ENCODE results near the gene TSPOAP1. TPM values are rescaled to one million over a fixed set of nuclear protein-coding genes. Genes with fewer than 3 reads are reported as not detected.
"Not testable (repeated sequence)": the region's sequence is repeated elsewhere in the genome, so short reads cannot be mapped to it uniquely, and the experiment has no call there.

TSPOAP1 gene
- total RNA-seq, 4 donors from 2014 or later: 2.9 to 16.0 (median 3.3) TPM

DNA sequence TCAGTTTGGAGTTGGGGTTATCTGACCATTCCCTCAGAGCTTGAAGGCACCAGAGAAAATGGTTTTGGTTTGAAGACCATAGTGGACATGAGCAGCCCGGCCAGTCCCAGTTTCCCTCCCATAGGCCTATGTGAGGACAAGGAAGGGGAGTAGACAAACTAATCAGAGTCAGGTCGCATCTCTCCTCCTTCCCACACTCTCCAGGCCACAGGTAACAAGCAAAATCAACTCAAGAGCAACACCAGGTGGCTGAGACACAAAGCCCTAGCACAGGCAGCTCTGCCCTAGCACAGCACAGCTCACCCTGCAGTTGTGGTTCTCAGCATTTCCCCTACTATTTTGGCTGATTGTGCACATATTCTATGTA is 16.2 kb upstream of the TSPOAP1 start:
- no peak for DNase-seq
- intact Hi-C loops (cut with DNase I): no loop called here
- no peaks in the 10 kb centered on the region for H3K9me3 ChIP-seq
- peak overlapping the region in 2 of 4 donors; percentile 7 for H3K4me3 ChIP-seq
- H3K4me1 ChIP-seq: peaks cover 0 to 23% (median 0%) of the 10 kb centered on the region in 3 donors
- peaks cover 36 to 76% (median 43%) of the 10 kb centered on the region in 3 donors for H3K36me3 ChIP-seq
- H3K27ac ChIP-seq: peak overlapping the region in 2 of 4 donors; percentile 49 to 56
- TF ChIP-seq, protein P1, sequence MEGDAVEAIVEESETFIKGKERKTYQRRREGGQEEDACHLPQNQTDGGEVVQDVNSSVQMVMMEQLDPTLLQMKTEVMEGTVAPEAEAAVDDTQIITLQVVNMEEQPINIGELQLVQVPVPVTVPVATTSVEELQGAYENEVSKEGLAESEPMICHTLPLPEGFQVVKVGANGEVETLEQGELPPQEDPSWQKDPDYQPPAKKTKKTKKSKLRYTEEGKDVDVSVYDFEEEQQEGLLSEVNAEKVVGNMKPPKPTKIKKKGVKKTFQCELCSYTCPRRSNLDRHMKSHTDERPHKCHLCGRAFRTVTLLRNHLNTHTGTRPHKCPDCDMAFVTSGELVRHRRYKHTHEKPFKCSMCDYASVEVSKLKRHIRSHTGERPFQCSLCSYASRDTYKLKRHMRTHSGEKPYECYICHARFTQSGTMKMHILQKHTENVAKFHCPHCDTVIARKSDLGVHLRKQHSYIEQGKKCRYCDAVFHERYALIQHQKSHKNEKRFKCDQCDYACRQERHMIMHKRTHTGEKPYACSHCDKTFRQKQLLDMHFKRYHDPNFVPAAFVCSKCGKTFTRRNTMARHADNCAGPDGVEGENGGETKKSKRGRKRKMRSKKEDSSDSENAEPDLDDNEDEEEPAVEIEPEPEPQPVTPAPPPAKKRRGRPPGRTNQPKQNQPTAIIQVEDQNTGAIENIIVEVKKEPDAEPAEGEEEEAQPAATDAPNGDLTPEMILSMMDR (IDR thresholded peaks at IDR 0.05): peak in 1 of 6 experiments; percentile 34
- TF ChIP-seq POLR2A (IDR thresholded peaks at IDR 0.05): no peak
- 50 to 54% methylated on average over 2 of the region's 2 CpGs for WGBS, 2 donors
- no peaks in the 10 kb centered on the region for H3K27me3 ChIP-seq

DNA sequence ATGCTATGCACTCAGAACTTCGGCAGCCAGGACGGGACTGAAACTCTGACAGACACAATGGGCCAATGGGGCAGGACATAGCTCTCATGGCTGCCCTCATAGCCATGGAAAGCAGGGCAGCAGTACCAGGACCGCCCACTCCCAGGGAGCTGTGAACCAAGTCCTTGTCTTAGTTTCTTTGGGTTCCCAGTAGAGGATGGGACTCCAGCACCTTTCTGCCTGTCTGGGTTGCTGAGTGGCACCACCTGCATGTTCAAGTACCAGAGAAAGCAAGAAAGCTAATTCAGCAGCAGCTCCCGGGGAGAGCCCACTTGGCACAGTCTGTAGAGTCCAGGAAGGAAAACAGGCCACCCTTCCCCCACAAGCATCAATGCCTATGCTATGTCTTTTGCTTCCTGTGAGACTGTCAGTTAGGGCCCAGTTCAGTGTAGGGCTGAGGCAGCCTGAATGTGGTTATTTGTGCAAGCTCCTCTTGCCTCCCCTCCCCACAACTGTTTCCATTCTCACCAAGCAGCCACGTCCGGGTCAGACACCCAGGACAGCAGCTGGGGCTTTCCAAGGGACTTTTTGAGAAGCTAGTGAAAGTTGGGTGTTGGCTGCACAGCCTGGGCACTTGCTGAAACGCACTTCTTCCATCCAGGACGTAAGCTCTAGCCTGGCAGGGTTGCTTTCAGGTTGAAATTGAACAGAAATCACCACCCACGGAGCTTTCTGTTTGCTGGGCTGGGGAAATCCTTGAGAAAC is 15.6 kb upstream of the TSPOAP1 start:
- TF ChIP-seq, protein P1 (IDR thresholded peaks at IDR 0.05): no peak
- no peak for TF ChIP-seq POLR2A (IDR thresholded peaks at IDR 0.05)
- intact Hi-C loops (cut with DNase I): no loop called here
- WGBS, 2 donors: 30 to 44% methylated on average over 7 to 8 of the region's 9 CpGs
- Histone ChIP-seq H3K4me3 (peak overlapping the region in 2 of 4 donors; percentile 7), H3K27ac (peak overlapping the region in 2 of 4 donors; percentile 49 to 56), H3K27me3 (no peaks in the 10 kb centered on the region), H3K4me1 (peaks cover 0 to 28% (median 0%) of the 10 kb centered on the region in 3 donors), H3K9me3 (no peaks in the 10 kb centered on the region), H3K36me3 (peaks cover 33 to 70% (median 43%) of the 10 kb centered on the region in 3 donors)
- peak; percentile 49 for DNase-seq

DNA sequence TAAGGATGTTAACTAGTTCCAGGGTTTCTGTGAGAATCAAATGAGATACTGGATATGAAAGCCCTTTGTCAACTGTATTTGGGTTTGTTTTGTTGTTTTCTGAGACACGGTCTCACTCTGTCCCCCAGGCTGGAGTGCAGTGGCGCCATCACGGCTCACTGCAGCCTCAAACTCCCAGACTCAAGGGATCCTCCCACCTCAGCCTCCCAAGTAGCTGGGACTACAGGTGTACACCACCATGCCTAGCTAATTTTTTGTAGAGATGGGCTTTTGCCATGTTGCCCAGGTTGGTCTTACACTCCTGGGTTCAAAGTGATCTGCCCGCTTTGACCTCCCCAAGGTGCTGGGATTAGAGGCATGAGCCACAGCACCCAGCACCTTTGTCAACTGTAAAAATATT is 14.5 kb upstream of the TSPOAP1 start:
- intact Hi-C loops (cut with DNase I): no loop called here
- Histone ChIP-seq H3K9me3 (no peaks in the 10 kb centered on the region), H3K27me3 (peaks cover 0 to under 1% (median 0%) of the 10 kb centered on the region in 4 donors), H3K4me3 (no peak overlapping the region), H3K36me3 (peaks cover 30 to 59% (median 40%) of the 10 kb centered on the region in 3 donors), H3K4me1 (peaks cover 3 to 39% (median 6%) of the 10 kb centered on the region in 3 donors), H3K27ac (peak overlapping the region in 2 of 4 donors; percentile 49 to 56)
- DNase-seq: no peak
- WGBS, 2 donors: 80 to 88% methylated on average over 1 to 4 of the region's 4 CpGs
- TF ChIP-seq, protein P1 (IDR thresholded peaks at IDR 0.05): no peak
- no peak for TF ChIP-seq POLR2A (IDR thresholded peaks at IDR 0.05)

DNA sequence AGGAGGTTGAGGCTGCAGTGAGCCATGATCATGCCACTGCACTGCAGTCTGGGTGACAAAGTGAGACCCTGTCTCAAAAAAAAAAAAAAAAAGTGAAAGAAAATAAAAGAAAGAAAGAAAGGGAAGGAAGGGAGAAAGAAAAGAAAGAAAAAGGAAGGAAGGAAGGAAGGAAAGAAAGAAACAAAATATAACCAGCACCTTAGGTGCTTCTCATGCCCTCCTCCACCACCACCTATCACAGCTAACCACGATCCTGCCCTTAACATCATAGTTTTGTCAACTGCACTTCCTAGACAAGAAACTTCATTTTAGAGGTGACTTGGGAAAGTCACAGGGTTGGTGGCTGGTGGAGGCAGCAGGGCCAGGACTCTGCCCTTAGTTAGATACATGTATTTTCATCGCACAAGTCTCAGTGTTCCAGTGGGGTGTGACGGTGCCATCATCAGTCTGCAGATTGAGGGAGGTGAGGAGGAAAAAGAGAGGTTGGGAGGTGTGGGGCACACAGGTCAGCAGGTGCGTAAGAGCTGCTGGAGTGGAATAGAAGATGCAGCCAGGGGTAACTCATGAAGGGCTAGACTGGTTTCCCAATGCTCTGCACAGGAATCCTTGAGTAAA is 13.4 kb upstream of the TSPOAP1 start:
- H3K9me3 ChIP-seq: no peaks in the 10 kb centered on the region
- TF ChIP-seq, protein P1 (IDR thresholded peaks at IDR 0.05): no peak
- TF ChIP-seq POLR2A (IDR thresholded peaks at IDR 0.05): no peak
- H3K27ac ChIP-seq: peak overlapping the region in 1 of 4 donors; percentile 40
- peaks cover 12 to 51% (median 15%) of the 10 kb centered on the region in 3 donors for H3K4me1 ChIP-seq
- intact Hi-C loops (cut with DNase I): no loop called here
- no peak overlapping the region for H3K4me3 ChIP-seq
- peaks cover 0 to 4% (median 0%) of the 10 kb centered on the region in 4 donors for H3K27me3 ChIP-seq
- 76 to 80% methylated on average over 4 of the region's 4 CpGs for WGBS, 2 donors
- no peak for DNase-seq
- peaks cover 18 to 48% (median 28%) of the 10 kb centered on the region in 3 donors for H3K36me3 ChIP-seq

DNA sequence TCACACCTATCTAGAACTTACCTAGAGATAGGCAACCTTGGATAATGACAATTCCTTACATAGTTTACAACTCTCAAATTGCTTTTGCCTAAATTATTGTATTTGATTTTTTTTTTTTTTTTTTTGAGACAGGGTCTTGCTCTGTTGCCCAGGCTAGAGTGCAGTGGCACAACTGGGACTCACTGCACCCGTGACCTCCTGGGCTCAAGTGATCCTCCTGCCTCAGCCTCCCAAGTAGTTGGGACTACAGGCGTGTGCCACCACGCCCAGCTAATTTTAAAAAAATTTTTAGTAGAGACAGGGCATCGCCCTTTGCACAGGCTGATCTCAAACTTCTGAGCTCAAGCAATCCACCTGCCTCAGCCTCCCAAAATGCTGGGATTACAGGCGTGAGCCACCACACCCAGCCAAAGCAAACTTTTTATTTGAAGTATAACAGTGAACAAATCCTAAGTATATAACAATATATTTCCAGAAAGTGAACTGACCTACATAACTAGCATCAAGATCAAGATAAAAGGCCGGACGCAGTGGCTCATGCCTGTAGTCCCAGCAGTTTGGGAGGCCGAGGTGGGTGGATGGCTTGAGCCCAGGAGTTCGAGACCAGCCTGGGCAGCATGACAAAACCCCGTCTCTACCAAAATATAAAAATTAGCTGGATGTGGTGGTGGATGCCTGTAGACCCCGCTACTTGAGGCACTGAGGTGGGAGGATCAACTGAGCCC is 12.7 kb upstream of the TSPOAP1 start:
- H3K27ac ChIP-seq; H3K4me3 ChIP-seq; intact Hi-C loops (cut with DNase I); H3K27me3 ChIP-seq; DNase-seq; H3K9me3 ChIP-seq: not testable (repeated sequence)
- Histone ChIP-seq H3K36me3 (peaks cover 12 to 41% (median 22%) of the 10 kb centered on the region in 3 donors), H3K4me1 (peaks cover 17 to 58% (median 19%) of the 10 kb centered on the region in 3 donors)
- 79% methylated on average over 10 to 11 of the region's 11 CpGs for WGBS, 2 donors
